NB4 (cell line): Measurements from ENCODE around the gene MBD3L2.

Experiments used
- DNase-seq: peaks from one replicate; pipeline ENCODE4 v3.0.0; 2010; ENCODE audit warnings: low read depth
- H3K4me3 ChIP-seq: one replicate; pipeline ENCODE4 v1.5.1; 2011; ENCODE audit warnings: mild to moderate bottlenecking, low read depth, low read length, moderate library complexity
- MYC ChIP-seq: IDR thresholded peaks from 2 replicates; pipeline ENCODE4 v1.6.1; 2011; ENCODE audit warnings: low read depth, low read length
- POLR2A ChIP-seq: IDR thresholded peaks from 2 replicates; pipeline ENCODE4 v1.6.1; 2011; ENCODE audit warnings: mild to moderate bottlenecking; ENCODE audit not compliant: insufficient read length; ENCODE audit errors: extremely low read depth
- TF ChIP-seq, protein P1 (sequence below): IDR thresholded peaks from one replicate; pipeline ENCODE4 v1.5.1; 2012; ENCODE audit warnings: low read depth, low read length
- TF ChIP-seq, protein P2 (sequence below): IDR thresholded peaks from 2 replicates; pipeline ENCODE4 v1.6.1; 2011; ENCODE audit warnings: low read depth, low read length

The MBD3L2 gene

DNA sequence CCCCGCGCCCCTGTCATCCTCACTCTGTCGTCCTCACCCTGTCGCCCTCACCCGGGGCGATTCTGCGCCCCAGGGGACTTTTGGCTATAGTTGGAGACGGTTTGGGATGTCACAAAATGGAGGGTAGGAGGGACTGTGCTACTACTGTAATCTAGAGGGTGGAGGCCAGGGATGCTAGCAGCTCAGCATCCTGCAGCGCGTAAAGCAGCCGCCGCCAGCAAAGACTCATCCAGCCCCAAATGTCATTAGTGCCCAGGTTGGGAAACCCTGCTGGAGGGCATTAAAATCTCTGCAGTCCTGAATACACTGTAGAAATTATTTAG, 20.7 kb downstream of the MBD3L2 start:
- H3K4me3 ChIP-seq = peak overlapping the region; percentile 89
- no peak for DNase-seq
- TF ChIP-seq, protein P1, sequence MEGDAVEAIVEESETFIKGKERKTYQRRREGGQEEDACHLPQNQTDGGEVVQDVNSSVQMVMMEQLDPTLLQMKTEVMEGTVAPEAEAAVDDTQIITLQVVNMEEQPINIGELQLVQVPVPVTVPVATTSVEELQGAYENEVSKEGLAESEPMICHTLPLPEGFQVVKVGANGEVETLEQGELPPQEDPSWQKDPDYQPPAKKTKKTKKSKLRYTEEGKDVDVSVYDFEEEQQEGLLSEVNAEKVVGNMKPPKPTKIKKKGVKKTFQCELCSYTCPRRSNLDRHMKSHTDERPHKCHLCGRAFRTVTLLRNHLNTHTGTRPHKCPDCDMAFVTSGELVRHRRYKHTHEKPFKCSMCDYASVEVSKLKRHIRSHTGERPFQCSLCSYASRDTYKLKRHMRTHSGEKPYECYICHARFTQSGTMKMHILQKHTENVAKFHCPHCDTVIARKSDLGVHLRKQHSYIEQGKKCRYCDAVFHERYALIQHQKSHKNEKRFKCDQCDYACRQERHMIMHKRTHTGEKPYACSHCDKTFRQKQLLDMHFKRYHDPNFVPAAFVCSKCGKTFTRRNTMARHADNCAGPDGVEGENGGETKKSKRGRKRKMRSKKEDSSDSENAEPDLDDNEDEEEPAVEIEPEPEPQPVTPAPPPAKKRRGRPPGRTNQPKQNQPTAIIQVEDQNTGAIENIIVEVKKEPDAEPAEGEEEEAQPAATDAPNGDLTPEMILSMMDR = no peak
- TF ChIP-seq MYC = no peak
- TF ChIP-seq, protein P2, sequence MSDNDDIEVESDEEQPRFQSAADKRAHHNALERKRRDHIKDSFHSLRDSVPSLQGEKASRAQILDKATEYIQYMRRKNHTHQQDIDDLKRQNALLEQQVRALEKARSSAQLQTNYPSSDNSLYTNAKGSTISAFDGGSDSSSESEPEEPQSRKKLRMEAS = no peak
- TF ChIP-seq POLR2A = no peak

DNA sequence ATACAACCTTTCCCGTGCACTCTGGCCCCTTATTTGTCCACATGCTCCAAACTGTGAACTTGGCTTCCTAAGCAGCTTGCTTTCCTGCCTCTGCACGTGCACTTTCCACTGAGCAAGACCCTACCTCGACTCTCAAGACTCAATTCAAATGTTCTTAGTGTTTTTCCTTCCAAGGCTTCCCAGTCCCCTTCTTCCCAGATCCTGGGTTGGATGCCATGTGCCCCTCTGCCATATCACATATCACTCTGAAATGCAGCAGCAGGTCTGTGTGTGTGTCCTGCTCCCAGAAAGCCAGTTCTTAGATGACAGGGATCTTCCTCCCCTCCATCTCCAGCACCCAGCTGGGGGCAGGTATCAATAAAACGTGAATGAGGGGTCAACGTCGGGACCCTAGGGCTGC, 23.4 kb downstream of the MBD3L2 start:
- TF ChIP-seq POLR2A (no peak), MYC (no peak)
- TF ChIP-seq, protein P1 = no peak
- TF ChIP-seq, protein P2 = no peak
- H3K4me3 ChIP-seq = no peak overlapping the region
- DNase-seq = no peak

DNA sequence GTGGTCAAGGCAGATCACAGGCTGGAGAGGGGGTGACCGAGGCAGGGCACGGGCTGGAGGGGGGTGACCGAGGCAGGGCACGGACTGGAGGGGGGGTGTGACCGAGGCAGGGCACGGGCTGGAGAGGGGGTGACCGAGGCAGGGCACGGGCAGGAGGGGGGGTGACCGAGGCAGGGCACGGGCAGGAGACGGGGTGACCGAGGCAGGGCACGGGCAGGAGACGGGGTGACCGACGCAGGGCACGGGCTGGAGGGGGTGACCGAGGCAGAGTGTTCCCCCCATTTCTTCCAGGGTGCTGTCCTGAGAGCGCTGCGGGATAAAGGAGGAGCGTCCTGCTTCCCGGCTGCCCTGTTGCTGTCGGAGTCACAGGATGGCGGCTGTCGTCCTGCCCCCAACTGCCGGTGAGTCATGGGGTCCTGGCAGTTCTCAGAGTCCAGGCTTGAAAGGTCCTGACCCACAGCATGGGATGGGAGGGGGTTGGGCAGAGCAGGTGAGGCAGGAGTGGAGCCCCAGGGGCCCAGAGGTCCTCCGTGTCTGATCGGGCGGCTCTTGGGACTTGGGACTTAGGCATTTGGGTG, 25.7 kb downstream of the MBD3L2 start:
- no peak for DNase-seq
- no peak overlapping the region for H3K4me3 ChIP-seq
- no peak for TF ChIP-seq POLR2A
- TF ChIP-seq, protein P2 = no peak
- TF ChIP-seq MYC = no peak
- TF ChIP-seq, protein P1 = no peak

DNA sequence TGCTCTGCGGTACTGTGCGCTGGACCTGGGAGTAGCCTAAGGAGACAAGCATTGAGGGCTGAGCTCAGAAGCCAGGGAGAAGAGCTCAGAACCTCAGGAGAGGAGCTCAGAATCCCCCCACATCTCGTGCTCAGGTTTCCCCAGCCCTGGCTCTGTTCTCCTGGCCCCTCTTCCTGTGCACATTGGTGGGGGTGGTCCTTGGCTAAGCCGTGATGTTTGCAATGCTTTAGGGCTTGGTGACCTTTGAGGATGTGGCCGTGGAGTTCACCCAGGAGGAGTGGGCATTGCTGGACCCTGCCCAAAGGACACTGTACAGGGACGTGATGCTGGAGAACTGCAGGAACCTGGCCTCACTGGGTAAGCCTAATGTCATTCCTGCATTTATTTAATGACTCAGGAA, 27.0 kb downstream of the MBD3L2 start:
- no peak overlapping the region for H3K4me3 ChIP-seq
- TF ChIP-seq MYC = no peak
- no peak for TF ChIP-seq POLR2A
- DNase-seq = no peak

DNA sequence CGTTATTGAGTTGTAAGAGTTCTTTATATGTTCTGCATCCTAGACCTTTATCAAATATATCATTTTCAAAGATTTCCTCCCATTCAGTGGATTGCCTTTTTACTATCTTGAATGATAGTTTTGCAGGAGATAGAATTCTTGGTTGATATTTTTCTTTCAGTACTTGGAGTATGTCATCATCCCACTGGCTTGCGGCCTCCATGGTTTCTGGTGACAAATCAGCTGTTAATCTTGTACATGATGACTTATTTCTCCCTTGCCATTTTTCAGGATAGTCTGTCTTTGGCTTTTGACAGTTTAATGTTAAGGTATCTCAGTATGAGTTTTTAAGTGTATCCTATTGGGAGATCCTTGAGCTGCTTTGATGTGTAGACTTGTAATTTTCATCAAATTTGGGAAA, 28.9 kb downstream of the MBD3L2 start:
- no peak overlapping the region for H3K4me3 ChIP-seq
- peak; percentile 9 for DNase-seq
- TF ChIP-seq, protein P2 = no peak
- TF ChIP-seq, protein P1 = no peak
- TF ChIP-seq MYC (no peak), POLR2A (no peak)

DNA sequence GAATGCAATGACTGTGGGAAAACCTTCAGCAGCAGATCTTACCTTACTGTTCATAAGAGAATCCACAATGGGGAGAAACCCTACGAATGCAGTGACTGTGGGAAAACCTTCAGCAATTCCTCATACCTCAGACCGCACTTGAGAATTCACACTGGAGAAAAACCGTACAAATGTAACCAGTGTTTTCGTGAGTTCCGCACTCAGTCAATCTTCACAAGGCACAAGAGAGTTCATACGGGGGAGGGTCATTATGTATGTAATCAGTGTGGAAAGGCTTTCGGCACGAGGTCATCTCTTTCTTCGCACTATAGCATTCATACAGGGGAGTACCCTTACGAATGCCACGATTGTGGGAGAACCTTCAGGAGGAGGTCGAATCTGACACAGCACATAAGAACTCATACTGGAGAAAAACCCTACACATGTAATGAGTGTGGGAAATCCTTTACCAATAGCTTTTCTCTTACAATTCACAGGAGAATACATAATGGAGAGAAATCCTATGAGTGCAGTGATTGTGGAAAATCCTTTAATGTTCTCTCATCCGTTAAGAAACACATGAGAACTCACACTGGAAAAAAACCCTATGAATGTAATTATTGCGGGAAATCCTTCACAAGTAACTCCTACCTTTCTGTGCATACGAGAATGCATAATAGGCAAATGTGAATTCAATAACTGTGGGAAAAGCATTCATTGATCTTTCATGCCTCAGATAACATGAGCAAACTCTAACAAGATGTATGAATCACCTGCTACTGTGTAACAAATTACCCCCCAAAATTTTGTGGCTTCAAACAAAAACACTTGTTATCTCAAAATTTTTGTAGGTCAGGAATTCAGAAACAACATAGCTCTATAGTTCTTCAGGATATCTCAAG, 34.2 kb downstream of the MBD3L2 start:
- H3K4me3 ChIP-seq = no peak overlapping the region
- DNase-seq = peak; percentile 37
- TF ChIP-seq, protein P1 = no peak
- no peak for TF ChIP-seq POLR2A
- TF ChIP-seq MYC = no peak
- TF ChIP-seq, protein P2 = no peak
